K562 (cell line): ENCODE data around the gene TMEM121B. TPM values are rescaled to one million over a fixed set of nuclear protein-coding genes. Genes with fewer than 3 reads are reported as not detected.

ENCODE experiments used
- ATAC-seq: fragments of 200-7000 bp; cut with Tn5 transposase; 3 replicates; pipeline ENCODE4 v1.9.1; 2020; ENCODE audit warnings: moderate library complexity
- BruUV-seq: library from RNA; stranded (reverse); fragments of 400-500 nt; replicated peaks from 2 replicates; lab custom pipeline; 2021; lab: Mats Ljungman, UMichigan
- CTCF ChIA-PET: fragments of 300-600 bp; formaldehyde crosslinking; extraction: SDS; loops from one replicate; lab custom pipeline; 2021; ENCODE audit warnings: low intra/inter-chr PET ratio; lab: Yijun Ruan, JAX
- POLR2A ChIA-PET: fragments of 300-600, 350-650 bp; sonication (Branson Sonifier 250); formaldehyde crosslinking; extraction: SDS; loops from one replicate; lab custom pipeline; 2021; ENCODE audit warnings: antibody characterized with exemption, inconsistent platforms; lab: Yijun Ruan, JAX
- DNase-seq, 4 experiments: peaks; one replicate each; pipeline versions ENCODE4 v3.0.0 to v3.0.0-alpha.2; 2011 to 2018; ENCODE audit warnings: low spot score in 3 of 4, mixed read lengths in 3 of 4; ENCODE audit errors: extremely low read depth in 1 of 4
- FAIRE-seq: peaks from 2 replicates; lab custom pipeline; 2011; peaks lifted over from hg19 to GRCh38; lab: Jason Lieb, UNC
- H2AFZ ChIP-seq: 2 replicates; pipeline ENCODE4 v1.6.0; 2011; ENCODE audit warnings: low read depth, low read length, control low read depth, inconsistent platforms
- H3K27ac ChIP-seq: fragments of 200-600 bp; 3 replicates; pipeline ENCODE4 v1.8.0; 2011; ENCODE audit warnings: low read depth, mild to moderate bottlenecking, control low read depth, inconsistent platforms, low read length, moderate library complexity, mixed read lengths; ENCODE audit errors: extremely low read depth
- H3K27me3 ChIP-seq, 2 experiments: fragments of 300-600 bp in 1 of 2; 2 replicates in 1 of 2; 3 replicates in 1 of 2; pipeline versions ENCODE4 v1.6.0 to v1.8.0; 2011; ENCODE audit warnings: inconsistent platforms in 2 of 2, low read length in 2 of 2, mild to moderate bottlenecking in 1 of 2, mixed read lengths in 1 of 2, moderate library complexity in 1 of 2; ENCODE audit not compliant: control insufficient read depth in 2 of 2, insufficient read depth in 2 of 2
- H3K36me3 ChIP-seq: fragments of 300-600 bp; 3 replicates; pipeline ENCODE4 v1.8.0; 2011; ENCODE audit warnings: mild to moderate bottlenecking, low read length, inconsistent platforms; ENCODE audit not compliant: control insufficient read depth, insufficient read depth
- H3K4me1 ChIP-seq, 2 experiments: fragments of 200-600 bp in 1 of 2; replicated peaks in 1 of 2; 2 replicates in 1 of 2; 3 replicates in 1 of 2; pipeline versions ENCODE4 v1.5.1 to v1.8.0; 2011; ENCODE audit warnings: inconsistent platforms in 2 of 2, low read length in 2 of 2, mild to moderate bottlenecking in 1 of 2, mixed read lengths in 1 of 2, moderate library complexity in 1 of 2; ENCODE audit not compliant: control insufficient read depth in 2 of 2, insufficient read depth in 2 of 2
- H3K4me2 ChIP-seq: 2 replicates; pipeline ENCODE4 v1.6.1; 2011; ENCODE audit warnings: low read length, control low read depth, inconsistent platforms, mixed read lengths; ENCODE audit not compliant: insufficient read depth
- H3K4me3 ChIP-seq: fragments of 200-600 bp; sonication (generic), shearing (Covaris generic); 2 replicates; pipeline ENCODE4 v1.5.1; 2016; ENCODE audit warnings: control low read depth, inconsistent platforms
- H3K79me2 ChIP-seq: fragments of 200-600 bp; 3 replicates; pipeline ENCODE4 v1.8.0; 2011; ENCODE audit warnings: low read length, inconsistent platforms; ENCODE audit not compliant: control insufficient read depth, insufficient read depth
- H3K9ac ChIP-seq, 2 experiments: 2 replicates each; pipeline versions ENCODE4 v1.6.0 to v1.6.1; 2011; ENCODE audit warnings: low read depth in 2 of 2, low read length in 2 of 2, control low read depth in 1 of 2, inconsistent platforms in 1 of 2, mild to moderate bottlenecking in 1 of 2, mixed read lengths in 1 of 2; ENCODE audit not compliant: insufficient read depth in 1 of 2
- H3K9me1 ChIP-seq: one replicate; pipeline ENCODE4 v1.6.0; 2011; ENCODE audit warnings: inconsistent platforms, mild to moderate bottlenecking, low read length, moderate library complexity; ENCODE audit not compliant: control insufficient read depth, insufficient read depth
- H3K9me3 ChIP-seq: replicated peaks from 2 replicates; pipeline ENCODE4 v1.5.1; 2011; ENCODE audit warnings: low read depth, low read length, inconsistent platforms; ENCODE audit not compliant: control insufficient read depth, insufficient read depth
- H4K20me1 ChIP-seq: replicated peaks from 2 replicates; pipeline ENCODE4 v1.6.1; 2011; ENCODE audit warnings: low read length, inconsistent platforms, mixed read lengths; ENCODE audit not compliant: control insufficient read depth, insufficient read depth
- ARHGAP35 ChIP-seq: fragments of 450-650 bp; IDR thresholded peaks from 2 replicates; pipeline ENCODE4 v1.6.1; 2018; ENCODE audit not compliant: partially characterized antibody
- CREB3 ChIP-seq: fragments of 450-650 bp; conservative IDR thresholded peaks from 2 replicates; pipeline ENCODE4 v1.6.1; 2016; ENCODE audit warnings: missing genetic modification characterization, low read depth, mild to moderate bottlenecking, missing compliant biosample characterization, moderate library complexity
- NFRKB ChIP-seq: fragments of 450-650 bp; IDR thresholded peaks from 2 replicates; pipeline ENCODE4 v1.6.1; 2016; ENCODE audit warnings: low read depth
- TSHZ1 ChIP-seq: fragments of 250-450 bp; sonication (Bioruptor Pico); IDR thresholded peaks from 2 replicates; pipeline ENCODE4 v1.4.0; 2020; ENCODE audit warnings: mild to moderate bottlenecking, moderate library complexity
- ZNF384 ChIP-seq: IDR thresholded peaks from 2 replicates; pipeline ENCODE4 v1.6.1; 2012; ENCODE audit warnings: low read depth, low read length, improper control_type of control experiment
- WGBS: fragments of 100-300 bp; shearing (Covaris generic); methylation state at CpG from one replicate; pipeline ENCODE4 v1.1.6; 2016; ENCODE audit warnings: low coverage, mixed read lengths; ENCODE audit not compliant: insufficient coverage; ENCODE audit errors: missing lambda C conversion rate; 5-methylcytosine and 5-hydroxymethylcytosine counted together
- in situ Hi-C: fragments of 300-500 bp; cut with MboI; formaldehyde crosslinking; loops from 4 replicates; pipeline ENCODE4 v1.15.0; 2018; ENCODE audit warnings: inconsistent platforms, mixed read lengths
- intact Hi-C: fragments of 100-400 bp; cut with micrococcal nuclease; formaldehyde crosslinking; loops from 2 replicates; pipeline ENCODE4 v1.14.2; 2022
- polyA plus RNA-seq, 8 experiments: library from polyadenylated mRNA; depleted of rRNA in 4 of 8; stranded (reverse) in 5 of 8; unstranded in 3 of 8; fragments of >200 nt; fragmentation: Nextera tagmentation in 2 of 8; fragmentation: Illumina TruSeq in 1 of 8; extraction: Ambion mirVana in 2 of 8; extraction: Trizol in 1 of 8; gene quantifications; 2 replicates each; pipeline versions ENCODE4 v1.2.1 to v1.2.3, GENCODE V29; 2011 to 2014; ENCODE audit warnings: inconsistent platforms in 1 of 8, missing spikeins in 1 of 8
- total RNA-seq, 7 experiments: library from RNA; depleted of rRNA in 6 of 7; stranded (reverse); fragments of >200 nt in 6 of 7; fragmentation: Illumina TruSeq in 2 of 7; extraction: Trizol in 2 of 7; gene quantifications; 2 replicates each; pipeline versions ENCODE4 v1.2.1 to v1.2.3, GENCODE V29; 2011 to 2021; ENCODE audit warnings: low replicate concordance in 1 of 7

The TMEM121B gene
- total and polyA plus RNA-seq, 9 of the 15 experiments (the other 6 are each of a cell fraction or from before 2014, with no cell fraction given): 0.03 to 0.07 (median 0.03) TPM; not detected in 6

GRCh38 chr22:17109113-17109865 is 11.9 kb downstream of the TMEM121B start:
- WGBS: 89% methylated on average over 38 of the region's 42 CpGs
- no peak for ATAC-seq
- Histone ChIP-seq H3K9me3 (no peaks in the 10 kb centered on the region), H3K79me2 (no peaks in the 10 kb centered on the region), H3K4me2 (no peak overlapping the region), H2AFZ (no peak overlapping the region), H3K36me3 (peaks cover 18% of the 10 kb centered on the region; the same call in 1 of the 3 replicates), H3K4me1 (peaks cover 0 to 4% of the 10 kb centered on the region in 2 experiments; a peak in 1 of 5 replicates), H3K27ac (no peak overlapping the region), H3K27me3 (peaks cover 3 to 13% of the 10 kb centered on the region in 2 experiments; a peak in 4 of 5 replicates), H3K9me1 (no peaks in the 10 kb centered on the region), H4K20me1 (peaks cover 6% of the 10 kb centered on the region; the same call in 1 of the 2 replicates), H3K9ac (no peak overlapping the region), H3K4me3 (no peak overlapping the region)
- in situ Hi-C loops (no loop called here), intact Hi-C loops (no loop called here)
- no peak for TF ChIP-seq NFRKB
- CTCF ChIA-PET: no interaction called here
- POLR2A ChIA-PET: interaction anchor here (3.5 kb wide), 1 partner anchor 11 kb away, joined by 18 read pairs; no protein-coding TSS in a partner anchor
- BruUV-seq: no TSS peak
- DNase-seq: no peak
- FAIRE-seq: no peak

- FAIRE-seq: no peak
- Histone ChIP-seq H3K9me3 (no peaks in the 10 kb centered on the region), H3K4me3 (no peak overlapping the region), H4K20me1 (peaks cover 6% of the 10 kb centered on the region; the same call in 1 of the 2 replicates), H3K27ac (no peak overlapping the region), H3K4me2 (no peak overlapping the region), H3K36me3 (peaks cover 18% of the 10 kb centered on the region; the same call in 1 of the 3 replicates), H3K79me2 (no peaks in the 10 kb centered on the region), H2AFZ (no peak overlapping the region), H3K9ac (no peak overlapping the region; a peak in 1 of 4 replicates), H3K9me1 (no peaks in the 10 kb centered on the region), H3K27me3 (peaks cover 0 to 5% of the 10 kb centered on the region in 2 experiments; a peak in 2 of 5 replicates), H3K4me1 (peaks cover 0 to 4% of the 10 kb centered on the region in 2 experiments; a peak in 1 of 5 replicates)
- no peak for DNase-seq
- POLR2A ChIA-PET: interaction anchor here (3.5 kb wide), 1 partner anchor 11 kb away, joined by 18 read pairs; no protein-coding TSS in a partner anchor
- 94% methylated on average over 65 of the region's 66 CpGs for WGBS
- no TSS peak for BruUV-seq
- intact Hi-C loops: no loop called here
- no peak for ATAC-seq
- CTCF ChIA-PET: no interaction called here
- in situ Hi-C loops: no loop called here
- TF ChIP-seq ARHGAP35: no peak
- no peak for TF ChIP-seq TSHZ1 (CRISPR knock-in tag)
- no peak for TF ChIP-seq CREB3 (tag)
- no peak for TF ChIP-seq ZNF384
These were observed 12.7 kb downstream of the TMEM121B start for GRCh38 chr22:17108256-17109112.
